ENCODE data around the gene PSTK.

GRCh38 chr10:123034332-123034731, 54.1 kb downstream of the PSTK start:
- TF ChIP-seq POLR2A (IDR thresholded peaks at IDR 0.05; ENCODE audit: low read length) (no peak), POLR2AphosphoS2 (conservative IDR thresholded peaks at IDR 0.05; ENCODE audit: low read length) (no peak), RARB (CRISPR knock-in tag; IDR thresholded peaks at IDR 0.05) (no peak), MAFK (IDR thresholded peaks at IDR 0.05; ENCODE audit: partially characterized antibody) (no peak), CTCF (IDR thresholded peaks at IDR 0.05) (no peak), CEBPB (IDR thresholded peaks at IDR 0.05) (no peak), ZFP36 (IDR thresholded peaks at IDR 0.05; ENCODE audit: borderline replicate concordance, partially characterized antibody) (no peak), RAD21 (conservative IDR thresholded peaks at IDR 0.05 in 1 of 2, IDR thresholded peaks at IDR 0.05 in 1 of 2) (no peak)

All from A549 (cell line).